ENCODE data around the gene MAD1L1. TPM values are rescaled to one million over a fixed set of nuclear protein-coding genes. Genes with fewer than 3 reads are reported as not detected.

MAD1L1 gene
- total RNA-seq, 1 experiment from 2014 or later: 46.7 TPM

DNA sequence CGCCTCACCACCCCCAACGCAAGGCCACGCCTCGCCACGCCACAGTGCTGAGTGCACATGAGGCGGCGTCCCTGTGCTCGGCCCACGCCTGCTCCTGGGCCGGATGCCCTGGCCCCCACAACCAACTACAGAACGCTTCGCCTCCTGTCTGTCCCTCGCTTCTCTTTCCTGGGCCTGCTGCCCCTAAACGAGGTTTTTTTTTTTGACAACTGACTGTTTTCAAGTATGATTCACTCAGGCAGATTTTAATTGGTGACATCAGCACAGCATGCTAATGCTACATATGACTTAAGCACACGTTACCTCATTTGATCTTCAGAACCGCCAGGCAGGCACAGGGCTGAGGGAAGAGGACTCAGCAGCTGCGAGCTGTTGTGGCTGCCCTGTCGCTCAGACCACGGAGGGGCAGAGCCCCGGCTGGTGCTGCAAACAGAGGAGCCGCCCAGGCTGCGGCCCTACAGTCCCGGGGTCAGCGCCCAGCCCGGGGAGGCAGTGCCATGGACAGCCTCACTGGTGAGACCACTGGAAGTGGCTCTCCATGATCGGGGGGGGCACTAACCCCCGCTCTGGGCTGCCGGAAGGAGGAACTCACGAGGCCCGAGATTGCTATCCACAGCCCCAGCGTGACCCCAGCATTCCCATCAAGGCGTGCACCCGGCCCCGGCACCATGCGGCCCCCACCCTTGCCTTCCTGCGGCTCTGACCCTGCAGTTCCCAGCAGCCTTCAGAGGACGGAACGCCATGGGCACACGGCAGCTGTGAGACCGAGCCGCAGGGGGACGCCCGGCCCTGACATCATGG lies 212.8 kb downstream of the MAD1L1 start:
- H3K4me3 ChIP-seq (ENCODE audit: low read depth, low read length, poor library complexity, severe bottlenecking): no peak overlapping the region
- no TSS peak for BruUV-seq (replicated peaks)
- peak overlapping the region; percentile 73 for H3K27ac ChIP-seq (ENCODE audit: low read depth, low read length, poor library complexity, severe bottlenecking)
- DNase-seq (ENCODE audit: low spot score): peak; percentile 67
- peaks cover 8% of the 10 kb centered on the region for H3K9me3 ChIP-seq (ENCODE audit: low read depth, low read length, poor library complexity, severe bottlenecking)
- intact Hi-C loops (cut with micrococcal nuclease; ENCODE audit: unreplicated experiment): no loop called here
- no peak for TF ChIP-seq CTCF (conservative IDR thresholded peaks at IDR 0.05; ENCODE audit: low read depth, low read length)
- TF ChIP-seq EZH2 (IDR thresholded peaks at IDR 0.05; ENCODE audit: borderline replicate concordance, low read depth, low read length, poor library complexity, severe bottlenecking): no peak
- no peaks in the 10 kb centered on the region for H3K36me3 ChIP-seq (ENCODE audit: insufficient read depth, low read length, poor library complexity, severe bottlenecking)
- POLR2A ChIA-PET (ENCODE audit: low non-redundant PET): no interaction called here
- H3K27me3 ChIP-seq (replicated peaks; ENCODE audit: insufficient read depth, low read depth, low read length, poor library complexity): no peaks in the 10 kb centered on the region
- CTCF ChIA-PET: no interaction called here
- H3K4me1 ChIP-seq (ENCODE audit: insufficient read depth, low read length, poor library complexity, severe bottlenecking): peaks cover 18% of the 10 kb centered on the region

GRCh38 chr7:2019461-2019710 lies 213.4 kb downstream of the MAD1L1 start:
- no peak for DNase-seq (ENCODE audit: low spot score)
- no TSS peak for BruUV-seq (replicated peaks)
- Histone ChIP-seq H3K4me3 (ENCODE audit: low read depth, low read length, poor library complexity, severe bottlenecking) (no peak overlapping the region), H3K36me3 (ENCODE audit: insufficient read depth, low read length, poor library complexity, severe bottlenecking) (no peaks in the 10 kb centered on the region), H3K9me3 (ENCODE audit: low read depth, low read length, poor library complexity, severe bottlenecking) (peaks cover 2% of the 10 kb centered on the region), H3K27ac (ENCODE audit: low read depth, low read length, poor library complexity, severe bottlenecking) (peak overlapping the region; percentile 73), H3K27me3 (replicated peaks; ENCODE audit: insufficient read depth, low read depth, low read length, poor library complexity) (no peaks in the 10 kb centered on the region), H3K4me1 (ENCODE audit: insufficient read depth, low read length, poor library complexity, severe bottlenecking) (peaks cover 18% of the 10 kb centered on the region)
- ChIA-PET CTCF (no interaction called here), POLR2A (ENCODE audit: low non-redundant PET) (no interaction called here)
- TF ChIP-seq CTCF (conservative IDR thresholded peaks at IDR 0.05; ENCODE audit: low read depth, low read length) (no peak), EZH2 (IDR thresholded peaks at IDR 0.05; ENCODE audit: borderline replicate concordance, low read depth, low read length, poor library complexity, severe bottlenecking) (no peak)
- intact Hi-C loops (cut with micrococcal nuclease; ENCODE audit: unreplicated experiment): no loop called here

- DNase-seq (ENCODE audit: low spot score): peak; percentile 67
- BruUV-seq (replicated peaks): no TSS peak
- no peaks in the 10 kb centered on the region for H3K9me3 ChIP-seq (ENCODE audit: low read depth, low read length, poor library complexity, severe bottlenecking)
- H3K36me3 ChIP-seq (ENCODE audit: insufficient read depth, low read length, poor library complexity, severe bottlenecking): no peaks in the 10 kb centered on the region
- no peak for TF ChIP-seq EZH2 (IDR thresholded peaks at IDR 0.05; ENCODE audit: borderline replicate concordance, low read depth, low read length, poor library complexity, severe bottlenecking)
- TF ChIP-seq CTCF (conservative IDR thresholded peaks at IDR 0.05; ENCODE audit: low read depth, low read length): no peak
- ChIA-PET CTCF (no interaction called here), POLR2A (ENCODE audit: low non-redundant PET) (no interaction called here)
- no peaks in the 10 kb centered on the region for H3K27me3 ChIP-seq (replicated peaks; ENCODE audit: insufficient read depth, low read depth, low read length, poor library complexity)
- H3K4me3 ChIP-seq (ENCODE audit: low read depth, low read length, poor library complexity, severe bottlenecking): no peak overlapping the region
- H3K4me1 ChIP-seq (ENCODE audit: insufficient read depth, low read length, poor library complexity, severe bottlenecking): peaks cover 18% of the 10 kb centered on the region
- peak overlapping the region; percentile 73 for H3K27ac ChIP-seq (ENCODE audit: low read depth, low read length, poor library complexity, severe bottlenecking)
- intact Hi-C loops (cut with micrococcal nuclease; ENCODE audit: unreplicated experiment): no loop called here
Measured at GRCh38 chr7:2018569-2019460, 213.9 kb downstream of the MAD1L1 start.
